Small intestine (tissue), 7 donors: ENCODE data around the gene HSPB7. TPM values are rescaled to one million over a fixed set of nuclear protein-coding genes. Genes with fewer than 3 reads are reported as not detected.
"Not testable (repeated sequence)": the region's sequence is repeated elsewhere in the genome, so short reads cannot be mapped to it uniquely, and the experiment has no call there.

ENCODE experiments used
- DNase-seq, 2 donors: peaks; one replicate each; pipeline versions ENCODE4 v3.0.0 to v3.0.0-alpha.2; 2013
- FAIRE-seq: peaks from 2 replicates; lab custom pipeline; 2012; peaks lifted over from hg19 to GRCh38; lab: Jason Lieb, UNC
- H3K27ac ChIP-seq, 3 donors: one replicate each; pipeline ENCODE4 v1.5.1; 2013; ENCODE audit warnings: low read length in 2 of 3, mild to moderate bottlenecking in 2 of 3, control low read depth in 1 of 3, inconsistent platforms in 1 of 3, low read depth in 1 of 3, moderate library complexity in 1 of 3
- H3K27me3 ChIP-seq, 3 donors: one replicate each; pipeline ENCODE4 v1.6.1; 2013; ENCODE audit warnings: low read length in 3 of 3, inconsistent platforms in 1 of 3; ENCODE audit not compliant: control insufficient read depth in 3 of 3, insufficient read depth in 3 of 3
- H3K36me3 ChIP-seq, 3 donors: one replicate each; pipeline ENCODE4 v1.6.1; 2013; ENCODE audit warnings: low read length in 3 of 3, inconsistent platforms in 1 of 3, low read depth in 1 of 3, mild to moderate bottlenecking in 1 of 3, moderate library complexity in 1 of 3; ENCODE audit not compliant: control insufficient read depth in 3 of 3, insufficient read depth in 2 of 3
- H3K4me1 ChIP-seq, 3 donors: one replicate each; pipeline ENCODE4 v1.6.1; 2013; ENCODE audit warnings: low read length in 2 of 3, inconsistent platforms in 1 of 3, low read depth in 1 of 3, mild to moderate bottlenecking in 1 of 3, moderate library complexity in 1 of 3; ENCODE audit not compliant: control insufficient read depth in 3 of 3, insufficient read depth in 2 of 3
- H3K4me3 ChIP-seq, 3 donors: one replicate each; pipeline ENCODE4 v1.5.1; 2013; ENCODE audit warnings: low read length in 3 of 3, control low read depth in 1 of 3, inconsistent platforms in 1 of 3, low read depth in 1 of 3, mild to moderate bottlenecking in 1 of 3, moderate library complexity in 1 of 3
- H3K9me3 ChIP-seq, 2 donors: one replicate each; pipeline ENCODE4 v1.6.1; 2013; ENCODE audit warnings: low read depth in 1 of 2, low read length in 1 of 2; ENCODE audit not compliant: control insufficient read depth in 2 of 2, insufficient read depth in 1 of 2
- WGBS, 3 donors: extraction: QIAGEN DNeasy Blood & Tissue Kit; methylation state at CpG; one replicate each; pipeline ENCODE4 v1.1.7; 2013; 5-methylcytosine and 5-hydroxymethylcytosine counted together
- polyA plus RNA-seq, 4 donors: library from polyadenylated mRNA; stranded (reverse) in 3 of 4; unstranded in 1 of 4; fragments of 200-250 nt in 3 of 4; fragments of 120-200 nt in 1 of 4; gene quantifications; one replicate each; pipeline versions ENCODE4 v1.2.1 to v1.2.3, GENCODE V29; 2013
- donor health status: healthy with polysubstance abuse.
- donor health status: control.
- donor health status: control.
- donor health status: Bipolar disorder and iron deficiency.
- donor health status: healthy.

The HSPB7 gene
- polyA plus RNA-seq, 4 donors: 1.1 to 63.5 (median 14.1) TPM

DNA sequence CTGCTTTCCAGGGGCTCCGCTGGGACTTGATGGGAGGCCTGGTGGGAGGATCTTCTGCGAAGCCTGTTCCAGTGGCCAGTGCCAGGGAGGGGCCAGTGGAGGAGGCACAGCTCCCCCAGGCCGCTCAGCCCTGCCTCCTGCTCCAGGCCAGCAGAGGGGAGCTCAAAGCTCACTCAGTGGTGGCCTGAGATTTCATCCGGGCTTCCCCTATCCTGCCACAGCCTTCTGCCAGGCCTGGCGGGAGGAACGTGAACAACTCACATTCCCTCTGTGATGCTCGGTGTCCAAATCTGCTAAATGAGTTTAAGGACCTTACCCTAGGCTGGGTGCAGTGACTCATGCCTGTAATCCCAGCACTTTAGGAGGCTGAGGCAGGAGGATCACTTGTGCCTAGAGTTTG is 29.0 kb upstream of the HSPB7 start:
- no peak for FAIRE-seq
- Histone ChIP-seq H3K27ac (no peak overlapping the region), H3K4me1 (peaks cover 0 to 10% (median 0%) of the 10 kb centered on the region in 3 donors), H3K36me3 (no peaks in the 10 kb centered on the region), H3K27me3 (no peaks in the 10 kb centered on the region), H3K9me3 (no peaks in the 10 kb centered on the region), H3K4me3 (no peak overlapping the region)
- WGBS, 3 donors: 37 to 67% (median 50%) methylated on average over 7 of the region's 7 CpGs
- DNase-seq: no peak

DNA sequence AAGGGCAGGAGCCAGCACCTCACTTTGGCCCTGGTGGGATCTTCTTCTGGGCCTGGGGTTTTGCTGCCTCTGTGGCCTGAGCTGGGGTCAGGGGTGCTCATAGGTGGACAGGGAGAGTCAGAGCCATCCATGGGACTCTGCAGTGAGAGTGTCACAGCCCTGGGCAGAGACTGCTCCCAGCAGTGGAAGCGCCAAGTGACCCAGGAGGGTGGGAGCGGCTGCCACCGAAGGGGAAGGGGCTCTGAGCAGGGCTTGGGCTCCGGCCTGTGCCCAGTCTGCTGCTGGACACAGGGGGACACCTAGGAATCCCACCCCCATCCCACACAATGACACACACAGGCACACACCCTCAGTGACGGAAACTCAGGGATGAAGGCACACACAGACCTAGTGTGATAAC is 26.1 kb upstream of the HSPB7 start:
- DNase-seq (no peak), FAIRE-seq (no peak)
- no peak overlapping the region for H3K27ac ChIP-seq
- H3K27me3 ChIP-seq: no peaks in the 10 kb centered on the region
- WGBS, 3 donors: 82 to 88% (median 85%) methylated on average over 4 to 5 of the region's 5 CpGs
- no peaks in the 10 kb centered on the region for H3K36me3 ChIP-seq
- H3K9me3 ChIP-seq: no peaks in the 10 kb centered on the region
- H3K4me1 ChIP-seq: peaks cover 0 to 3% (median 0%) of the 10 kb centered on the region in 3 donors
- no peak overlapping the region for H3K4me3 ChIP-seq

DNA sequence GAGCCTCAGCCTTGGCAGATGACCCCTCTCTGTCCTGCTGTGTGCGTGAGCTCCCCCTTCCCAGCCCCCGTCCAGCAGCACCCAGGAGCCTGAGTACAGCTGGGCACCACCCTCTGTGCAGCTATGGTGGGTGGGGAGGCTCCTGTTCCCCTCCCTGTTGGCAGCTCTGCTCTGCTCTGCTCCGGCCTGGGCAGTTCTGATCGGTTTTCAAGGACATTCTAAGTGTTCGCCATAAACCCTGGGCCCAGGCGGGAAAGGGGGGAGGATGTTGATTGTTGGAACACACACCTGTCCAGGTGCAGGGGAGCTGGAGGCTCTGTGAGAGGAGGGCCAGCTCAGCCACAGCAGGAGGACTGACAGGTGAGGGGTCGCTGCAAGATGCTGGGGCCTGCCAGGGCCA is 25.7 kb upstream of the HSPB7 start, which contains the start of gene CLCNKB:
Gene CLCNKB, plus strand, starts transcription at position 262 of the 400 bp plus-strand sequence. CDS start 711 bp downstream, outside the sequence.
- no peak for DNase-seq
- 25 to 71% (median 46%) methylated on average over 7 of the region's 7 CpGs for WGBS, 3 donors
- FAIRE-seq: no peak

DNA sequence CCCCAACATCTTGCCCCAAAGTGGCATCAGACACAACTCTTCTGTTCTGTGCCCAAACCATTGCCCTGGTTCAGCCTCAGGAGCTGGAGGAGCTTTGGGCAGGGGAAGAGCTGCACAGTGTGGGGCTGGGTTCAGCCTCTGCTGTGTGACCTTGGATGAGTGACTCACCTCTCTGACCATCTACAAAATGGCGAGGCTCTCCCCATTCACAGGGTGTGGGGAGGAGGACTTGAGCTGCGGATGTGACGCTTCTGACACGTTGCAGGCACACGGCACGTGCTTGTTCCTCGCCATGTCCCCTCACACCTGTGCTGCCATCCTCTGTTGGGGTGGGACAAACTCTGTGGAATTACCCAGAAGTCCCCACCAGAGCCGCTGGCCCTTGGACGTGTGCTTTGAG is 24.8 kb upstream of the HSPB7 start:
- not testable (repeated sequence) for FAIRE-seq, H3K27ac ChIP-seq, H3K36me3 ChIP-seq, H3K27me3 ChIP-seq, H3K9me3 ChIP-seq, DNase-seq, H3K4me1 ChIP-seq, H3K4me3 ChIP-seq
- 67 to 85% (median 77%) methylated on average over 9 of the region's 9 CpGs for WGBS, 3 donors

More for the DNA sequence above, 25.7 kb upstream of the HSPB7 start, which contains the start of gene CLCNKB:
- no peak within 1 kb of the TSS for H3K4me3 ChIP-seq
- no peak within 1 kb of the TSS for H3K27ac ChIP-seq
- no peaks in the 10 kb centered on the region for H3K9me3 ChIP-seq
- no peaks in the 10 kb centered on the region for H3K4me1 ChIP-seq
- H3K36me3 ChIP-seq: no peaks in the 10 kb centered on the region
- no peaks in the 10 kb centered on the region for H3K27me3 ChIP-seq

DNA sequence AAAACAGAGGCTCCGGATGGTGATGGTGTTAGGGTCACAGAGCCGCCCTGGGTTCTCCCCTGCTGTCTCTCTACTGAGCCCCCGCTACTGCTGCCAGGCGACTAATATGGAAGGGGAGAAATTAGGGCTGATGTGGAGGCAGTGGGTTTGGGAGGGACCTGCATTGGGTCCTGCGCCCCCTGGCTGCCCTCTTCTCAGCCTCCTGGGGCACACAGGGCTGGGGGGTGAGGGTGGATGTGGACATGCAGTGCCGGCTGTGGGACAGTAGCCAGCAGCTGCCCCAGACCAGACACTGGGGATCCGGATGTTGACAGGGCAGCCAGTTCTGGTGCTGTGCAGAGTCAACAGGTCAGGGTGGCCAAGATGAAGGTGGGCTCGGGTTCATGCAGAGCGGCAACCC is 24.3 kb upstream of the HSPB7 start:
- Histone ChIP-seq H3K4me1 (no peaks in the 10 kb centered on the region), H3K4me3 (no peak overlapping the region), H3K9me3 (no peaks in the 10 kb centered on the region), H3K27ac (no peak overlapping the region), H3K27me3 (no peaks in the 10 kb centered on the region), H3K36me3 (no peaks in the 10 kb centered on the region)
- FAIRE-seq (no peak), DNase-seq (no peak)
- WGBS, 3 donors: 82 to 89% (median 84%) methylated on average over 9 of the region's 9 CpGs

DNA sequence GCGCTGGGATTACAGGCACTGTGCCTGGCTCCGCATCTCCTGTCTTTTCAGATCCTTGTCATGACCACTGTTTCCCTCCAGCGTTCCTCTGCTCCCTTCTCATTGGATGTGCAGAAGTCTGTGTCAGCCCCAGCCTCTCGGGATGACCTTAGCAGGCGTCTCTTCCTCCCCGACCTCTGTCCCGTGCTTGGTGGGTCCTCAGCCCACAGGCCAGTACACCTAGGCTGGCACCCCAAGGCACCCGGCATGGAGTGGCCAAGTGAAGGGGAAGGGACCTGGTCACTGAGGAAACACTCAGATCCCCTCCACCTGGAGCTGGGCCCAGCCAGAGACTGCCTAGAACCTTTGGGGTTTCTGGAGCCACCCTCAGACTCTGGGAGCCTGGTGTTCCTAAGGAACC is 23.4 kb upstream of the HSPB7 start:
- 71 to 88% (median 87%) methylated on average over 8 of the region's 8 CpGs for WGBS, 3 donors
- FAIRE-seq (no peak), DNase-seq (no peak)

DNA sequence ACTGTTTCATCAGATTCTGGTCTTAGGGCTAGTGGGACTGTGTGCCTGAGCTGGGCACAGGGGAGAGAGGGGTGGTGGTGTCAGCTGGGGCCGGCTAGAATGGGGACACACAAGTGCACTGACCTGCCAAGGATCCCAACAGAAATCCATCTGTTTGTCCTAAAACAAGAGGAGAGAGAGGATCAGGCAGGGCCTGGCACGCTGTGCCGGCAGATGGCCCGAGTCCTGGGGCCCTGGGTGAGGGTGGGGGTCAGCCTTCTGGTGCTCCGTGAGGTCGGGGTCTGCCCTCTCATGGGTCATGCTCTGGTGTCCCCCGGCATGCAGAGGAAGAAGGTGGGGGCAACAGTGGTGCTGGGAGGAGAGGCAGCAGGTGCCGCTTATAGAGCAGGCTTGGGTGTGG is 22.0 kb upstream of the HSPB7 start:
- H3K9me3 ChIP-seq, H3K4me3 ChIP-seq, H3K27ac ChIP-seq, H3K27me3 ChIP-seq, FAIRE-seq, H3K4me1 ChIP-seq, DNase-seq, H3K36me3 ChIP-seq: not testable (repeated sequence)
- 62 to 70% (median 66%) methylated on average over 7 to 8 of the region's 8 CpGs for WGBS, 3 donors

More for the DNA sequence above, 23.4 kb upstream of the HSPB7 start:
- no peaks in the 10 kb centered on the region for H3K27me3 ChIP-seq
- H3K27ac ChIP-seq: no peak overlapping the region
- no peaks in the 10 kb centered on the region for H3K4me1 ChIP-seq
- no peak overlapping the region for H3K4me3 ChIP-seq
- H3K9me3 ChIP-seq: no peaks in the 10 kb centered on the region
- H3K36me3 ChIP-seq: no peaks in the 10 kb centered on the region

DNA sequence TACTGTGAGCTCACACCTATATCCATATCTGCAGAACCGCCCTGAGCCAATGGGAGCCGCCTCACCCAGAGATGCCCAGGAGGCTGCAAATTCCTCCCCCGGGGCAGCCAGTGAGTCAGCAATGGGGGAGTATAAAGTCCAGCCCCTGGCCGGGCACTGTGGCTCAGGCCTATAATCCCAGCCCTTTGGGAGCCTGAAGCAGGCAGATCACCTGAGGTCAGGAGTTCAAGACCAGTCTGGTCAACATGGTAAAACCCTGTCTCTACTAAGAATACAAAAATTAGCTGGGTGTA is 20.7 kb upstream of the HSPB7 start:
- Histone ChIP-seq H3K36me3 (no peaks in the 10 kb centered on the region), H3K4me3 (no peak overlapping the region), H3K27me3 (no peaks in the 10 kb centered on the region), H3K9me3 (no peaks in the 10 kb centered on the region), H3K27ac (no peak overlapping the region), H3K4me1 (no peaks in the 10 kb centered on the region)
- WGBS, 3 donors: 15 to 62% (median 33%) methylated on average over 4 of the region's 4 CpGs
- FAIRE-seq (no peak), DNase-seq (peak in 1 of 2 donors; percentile 65)

DNA sequence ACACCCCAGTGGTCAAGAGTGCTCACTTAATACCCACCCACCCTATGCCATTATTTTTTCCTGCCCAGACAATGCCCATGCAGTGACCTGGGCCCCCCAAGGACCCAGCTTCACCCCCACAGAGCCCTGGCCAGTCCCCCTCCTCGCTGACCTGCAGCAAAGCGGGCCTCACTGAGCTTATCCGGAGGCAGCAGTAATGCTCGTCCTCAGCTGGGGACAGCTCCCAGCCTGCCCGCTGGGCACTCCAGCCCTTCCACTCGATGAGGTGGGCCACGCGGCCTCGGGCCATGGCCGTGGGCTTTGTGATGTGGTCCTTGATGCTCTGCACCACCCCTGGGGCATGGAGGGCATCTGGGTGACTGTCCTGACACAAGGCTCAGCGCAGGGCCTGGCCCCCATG is 18.6 kb upstream of the HSPB7 start:
- 83 to 91% (median 88%) methylated on average over 10 of the region's 11 CpGs for WGBS, 3 donors
- H3K4me1 ChIP-seq, H3K27ac ChIP-seq, H3K9me3 ChIP-seq, DNase-seq, H3K4me3 ChIP-seq, H3K27me3 ChIP-seq, H3K36me3 ChIP-seq, FAIRE-seq: not testable (repeated sequence)
